Ovary (tissue), 9 donors: ENCODE measurements around the gene ERCC8. TPM values are rescaled to one million over a fixed set of nuclear protein-coding genes. Genes with fewer than 3 reads are reported as not detected.
A peak's percentile ranks its signal among the peaks of the same experiment; 100 is the strongest.

Experiments used
- DNase-seq, 5 donors: peaks; one replicate each; pipeline ENCODE4 v3.0.0-alpha.2; 2019 to 2020
- H3K27ac ChIP-seq, 2 donors: fragments of 200-600 bp; one replicate each; pipeline versions ENCODE4 v1.5.1 to v1.8.0; 2019 to 2022
- H3K27me3 ChIP-seq: fragments of 200-600 bp; one replicate; pipeline ENCODE4 v1.8.0; 2022
- H3K36me3 ChIP-seq: fragments of 200-600 bp; sonication (generic); one replicate; pipeline ENCODE4 v1.5.1; 2019
- H3K4me1 ChIP-seq: one replicate; pipeline ENCODE4 v1.8.1; 2013; ENCODE audit warnings: mild to moderate bottlenecking, moderate library complexity; ENCODE audit not compliant: insufficient read depth
- H3K4me3 ChIP-seq: fragments of 200-600 bp; sonication (generic); one replicate; pipeline ENCODE4 v1.5.1; 2017
- H3K9me3 ChIP-seq, 2 donors: fragments of 200-600 bp in 1 of 2; sonication (generic) in 1 of 2; one replicate each; pipeline versions ENCODE4 v1.5.1 to v1.8.1; 2013 to 2019; ENCODE audit warnings: mild to moderate bottlenecking in 1 of 2, moderate library complexity in 1 of 2
- EP300 ChIP-seq: sonication (generic); formaldehyde crosslinking; IDR thresholded peaks from one replicate; pipeline ENCODE4 v1.6.1; 2017; ENCODE audit warnings: antibody characterized with exemption
- POLR2A ChIP-seq: fragments of 450-650 bp; IDR thresholded peaks from one replicate; pipeline ENCODE4 v1.6.1; 2017; ENCODE audit warnings: antibody characterized with exemption, mild to moderate bottlenecking, moderate library complexity
- WGBS, 3 donors: extraction: QIAGEN DNeasy Blood & Tissue Kit in 1 of 3; methylation state at CpG; one replicate each; pipeline versions ENCODE4 v1.1.5 to v1.1.7; 2013 to 2017; 5-methylcytosine and 5-hydroxymethylcytosine counted together
- intact Hi-C, 4 donors: fragments of 100-400 bp; cut with DNase I; formaldehyde crosslinking; loops; one replicate each; pipeline versions ENCODE4 v1.11.0 to v1.15.1; 2022 to 2023
- polyA plus RNA-seq, 2 donors: library from polyadenylated mRNA; stranded (reverse); fragments of 200-250 nt in 1 of 2; fragments of 350-450 nt in 1 of 2; fragmentation: Illumina TruSeq in 1 of 2; extraction: RNeasy Lipid Tissue Mini Kit (QIAGEN cat#74804) in 1 of 2; gene quantifications; one replicate each; pipeline ENCODE4 v1.2.3, GENCODE V29; 2013 to 2014
- total RNA-seq, 7 donors: library from RNA; depleted of rRNA in 2 of 7; stranded (reverse); fragments of >200 nt in 2 of 7; fragmentation: NEBNext Ultra II Directional in 3 of 7; extraction: Animal tissue kit (Norgen Biotek cat#: 25700) in 3 of 7; gene quantifications; one replicate each; pipeline versions ENCODE4 v1.1.0 to v1.2.4, GENCODE V29; 2016 to 2023
- TF ChIP-seq, protein P1 (sequence below), 3 donors: fragments of 450-650 bp in 2 of 3; fragments of 200-600 bp in 1 of 3; IDR thresholded peaks; one replicate each; pipeline versions ENCODE4 v1.5.1 to v1.8.0; 2016 to 2022; ENCODE audit warnings: antibody characterized with exemption in 3 of 3, mild to moderate bottlenecking in 1 of 3
- donor health status: DM: no; HTN: no; CAD: no; lungs with moderate emphysema.
- donor health status: DM: no; HTN: no; CAD: no.
- donor health status: Bipolar disorder and iron deficiency.
- donor health status: DM: yes; HTN: yes; CAD: no.
- donor health status: DM: no; HTN: no; CAD: no.
- donor health status: DM: yes; HTN: yes; CAD: no.

ERCC8 gene
- total and polyA plus RNA-seq, 9 donors, result 6.2 to 12.4 (median 8.0) TPM

DNA sequence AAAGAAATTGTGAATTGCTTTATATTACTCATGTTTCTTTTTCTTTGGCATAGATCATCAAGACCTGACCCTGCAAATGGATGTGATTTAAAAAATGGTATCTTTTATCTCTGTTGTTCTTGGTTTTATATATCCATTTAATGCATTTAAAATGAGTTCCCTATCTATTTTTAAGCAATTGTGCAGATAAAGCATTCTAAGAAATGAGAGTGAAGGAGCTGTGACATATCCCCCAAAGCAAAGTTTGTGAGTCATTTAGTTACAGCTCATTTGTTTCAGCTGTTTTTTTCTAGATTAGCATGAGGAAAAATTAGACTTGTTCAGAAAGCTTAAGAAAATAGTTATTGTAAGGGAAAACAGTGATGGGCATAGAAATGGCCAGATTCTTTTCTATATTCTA lies 93.2 kb downstream of the ERCC8 start:
- Histone ChIP-seq H3K4me1 (no peaks in the 10 kb centered on the region), H3K27me3 (no peaks in the 10 kb centered on the region), H3K4me3 (no peak overlapping the region), H3K36me3 (no peaks in the 10 kb centered on the region), H3K9me3 (no peaks in the 10 kb centered on the region), H3K27ac (no peak overlapping the region)
- no peak for TF ChIP-seq EP300
- TF ChIP-seq, protein P1, sequence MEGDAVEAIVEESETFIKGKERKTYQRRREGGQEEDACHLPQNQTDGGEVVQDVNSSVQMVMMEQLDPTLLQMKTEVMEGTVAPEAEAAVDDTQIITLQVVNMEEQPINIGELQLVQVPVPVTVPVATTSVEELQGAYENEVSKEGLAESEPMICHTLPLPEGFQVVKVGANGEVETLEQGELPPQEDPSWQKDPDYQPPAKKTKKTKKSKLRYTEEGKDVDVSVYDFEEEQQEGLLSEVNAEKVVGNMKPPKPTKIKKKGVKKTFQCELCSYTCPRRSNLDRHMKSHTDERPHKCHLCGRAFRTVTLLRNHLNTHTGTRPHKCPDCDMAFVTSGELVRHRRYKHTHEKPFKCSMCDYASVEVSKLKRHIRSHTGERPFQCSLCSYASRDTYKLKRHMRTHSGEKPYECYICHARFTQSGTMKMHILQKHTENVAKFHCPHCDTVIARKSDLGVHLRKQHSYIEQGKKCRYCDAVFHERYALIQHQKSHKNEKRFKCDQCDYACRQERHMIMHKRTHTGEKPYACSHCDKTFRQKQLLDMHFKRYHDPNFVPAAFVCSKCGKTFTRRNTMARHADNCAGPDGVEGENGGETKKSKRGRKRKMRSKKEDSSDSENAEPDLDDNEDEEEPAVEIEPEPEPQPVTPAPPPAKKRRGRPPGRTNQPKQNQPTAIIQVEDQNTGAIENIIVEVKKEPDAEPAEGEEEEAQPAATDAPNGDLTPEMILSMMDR (IDR thresholded peaks at IDR 0.05), result no peak
- TF ChIP-seq POLR2A, result no peak
- DNase-seq, result no peak
- intact Hi-C loops, result no loop called here

DNA sequence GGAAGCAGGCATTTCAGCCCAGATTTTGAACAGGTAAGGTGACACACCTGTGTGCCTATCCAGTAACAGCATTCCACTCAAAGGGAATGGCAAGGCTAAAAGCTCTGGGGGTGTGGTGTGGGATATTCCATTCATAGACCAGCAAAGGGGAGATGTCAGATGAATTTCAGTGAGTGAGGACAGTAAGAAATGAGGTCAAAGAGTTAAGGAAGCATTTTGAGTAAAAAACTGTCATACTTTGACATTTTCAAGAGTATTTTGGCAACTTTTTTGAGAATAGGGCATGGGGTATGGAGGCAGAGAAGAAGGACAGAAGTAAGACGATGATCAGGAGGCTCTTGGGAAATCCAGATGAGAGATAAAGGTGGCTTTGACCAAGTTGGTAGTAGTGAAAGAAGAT lies 98.6 kb downstream of the ERCC8 start:
- DNase-seq, result no peak
- Histone ChIP-seq H3K4me1 (no peaks in the 10 kb centered on the region), H3K4me3 (no peak overlapping the region), H3K9me3 (no peaks in the 10 kb centered on the region), H3K27ac (no peak overlapping the region), H3K36me3 (no peaks in the 10 kb centered on the region), H3K27me3 (no peaks in the 10 kb centered on the region)
- 85 to 90% (median 86%) methylated on average over 1 of the region's 1 CpG for WGBS, 3 donors
- intact Hi-C loops, result no loop called here
- no peak for TF ChIP-seq EP300
- no peak for TF ChIP-seq POLR2A
- TF ChIP-seq, protein P1 (IDR thresholded peaks at IDR 0.05), result no peak

DNA sequence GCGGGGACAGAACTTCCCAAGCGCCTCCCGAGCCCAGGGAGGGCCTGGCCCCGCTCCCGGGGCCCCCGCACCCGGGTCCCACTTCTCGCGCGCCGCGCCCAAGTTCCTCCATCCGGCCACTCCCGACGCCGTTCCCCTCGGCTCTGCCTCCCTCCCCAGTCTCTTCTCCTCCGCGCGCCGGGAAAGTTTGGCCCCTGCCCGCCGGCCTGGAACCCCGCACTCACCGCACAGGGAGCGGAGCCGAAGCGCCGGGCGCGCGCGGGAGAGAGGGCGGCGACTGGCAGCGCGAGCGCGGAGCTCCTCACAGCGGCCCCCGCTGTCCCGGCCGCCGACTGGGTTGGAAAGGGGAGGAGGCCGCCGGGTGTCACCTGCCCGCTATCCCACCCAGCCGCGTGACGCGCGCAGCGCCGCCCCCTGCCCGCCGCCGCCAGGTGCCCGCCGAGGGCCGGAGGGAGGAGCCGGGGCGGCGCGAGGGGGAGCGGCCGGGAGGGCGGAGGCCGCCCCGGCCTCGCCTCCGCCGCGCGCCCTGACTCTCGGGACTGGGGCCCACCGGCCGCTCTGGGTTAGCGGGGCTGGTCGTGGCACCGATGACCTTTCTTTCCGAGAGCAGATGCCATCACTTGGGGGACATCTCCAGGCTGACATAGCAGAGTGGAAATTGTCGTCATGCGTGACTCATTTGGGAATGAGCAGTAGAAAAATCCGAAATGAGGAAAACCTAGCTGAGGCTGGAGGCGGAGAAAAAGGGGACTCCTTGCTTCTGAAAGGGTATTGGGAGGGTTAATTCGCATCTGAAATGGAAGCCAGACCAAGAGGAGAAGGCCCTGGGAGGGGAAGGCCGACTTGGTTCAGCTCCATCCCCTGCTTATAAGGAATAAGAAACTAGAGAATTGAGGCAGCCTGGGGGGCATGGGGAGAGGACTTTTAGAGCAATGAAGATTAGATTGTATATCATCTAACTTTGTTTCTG lies 100.6 kb downstream of the ERCC8 start, which contains the start of gene ELOVL7:
Gene ELOVL7, minus strand, starts transcription at position 334 of the 970 bp plus-strand sequence. CDS start 56,872 bp downstream, outside the sequence.
- Histone ChIP-seq H3K9me3 (no peaks in the 10 kb centered on the region), H3K27ac (no peak within 1 kb of the TSS), H3K27me3 (no peaks in the 10 kb centered on the region), H3K4me1 (no peaks in the 10 kb centered on the region), H3K36me3 (no peaks in the 10 kb centered on the region), H3K4me3 (peak within 1 kb of the TSS; percentile 42)
- DNase-seq, result peak in 2 of 5 donors; percentile 35 to 39
- 1% methylated on average over 62 to 87 of the region's 87 CpGs for WGBS, 3 donors
- intact Hi-C loops, result no loop called here
- TF ChIP-seq POLR2A (no peak), EP300 (no peak)
- TF ChIP-seq, protein P1 (IDR thresholded peaks at IDR 0.05), result no peak

DNA sequence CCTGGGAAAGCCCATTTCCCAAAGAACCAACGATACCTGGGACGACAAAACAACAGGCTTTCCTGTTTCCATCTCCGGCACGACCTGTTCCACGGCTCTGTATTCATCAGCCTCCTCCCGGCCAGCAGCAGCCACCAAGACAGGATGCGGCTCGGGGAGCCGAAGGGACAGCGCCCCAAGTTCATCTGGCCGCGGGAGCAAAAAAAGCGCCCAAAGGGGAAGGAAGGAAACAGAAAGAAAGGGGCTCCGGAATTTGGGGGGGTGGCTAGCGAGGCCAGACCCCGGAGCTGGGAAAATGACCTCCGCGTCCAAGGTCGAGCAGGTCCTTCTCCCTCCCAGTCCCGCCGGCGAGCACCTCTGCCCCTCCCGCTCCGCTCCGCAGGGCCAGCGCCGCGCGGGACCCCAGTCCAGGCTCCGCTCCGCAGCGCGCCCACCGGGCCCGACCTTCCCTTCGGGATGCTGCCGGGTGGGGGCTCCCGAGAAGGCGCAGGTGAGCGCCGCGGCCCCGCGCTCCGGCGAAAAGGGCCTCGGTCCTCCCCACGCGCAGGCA lies 101.4 kb downstream of the ERCC8 start:
- Histone ChIP-seq H3K27ac (no peak overlapping the region), H3K4me1 (no peaks in the 10 kb centered on the region), H3K9me3 (no peaks in the 10 kb centered on the region), H3K27me3 (no peaks in the 10 kb centered on the region), H3K4me3 (peak overlapping the region; percentile 42), H3K36me3 (no peaks in the 10 kb centered on the region)
- intact Hi-C loops, result no loop called here
- no peak for DNase-seq
- WGBS, 3 donors, result 0 to 1% (median 1%) methylated on average over 33 to 49 of the region's 49 CpGs
- no peak for TF ChIP-seq EP300
- TF ChIP-seq, protein P1 (IDR thresholded peaks at IDR 0.05), result no peak
- no peak for TF ChIP-seq POLR2A
